ENCODE results near the gene NUP214.
"Not testable (repeated sequence)": the region's sequence is repeated elsewhere in the genome, so short reads cannot be mapped to it uniquely, and the experiment has no call there.

Gene NUP214

DNA sequence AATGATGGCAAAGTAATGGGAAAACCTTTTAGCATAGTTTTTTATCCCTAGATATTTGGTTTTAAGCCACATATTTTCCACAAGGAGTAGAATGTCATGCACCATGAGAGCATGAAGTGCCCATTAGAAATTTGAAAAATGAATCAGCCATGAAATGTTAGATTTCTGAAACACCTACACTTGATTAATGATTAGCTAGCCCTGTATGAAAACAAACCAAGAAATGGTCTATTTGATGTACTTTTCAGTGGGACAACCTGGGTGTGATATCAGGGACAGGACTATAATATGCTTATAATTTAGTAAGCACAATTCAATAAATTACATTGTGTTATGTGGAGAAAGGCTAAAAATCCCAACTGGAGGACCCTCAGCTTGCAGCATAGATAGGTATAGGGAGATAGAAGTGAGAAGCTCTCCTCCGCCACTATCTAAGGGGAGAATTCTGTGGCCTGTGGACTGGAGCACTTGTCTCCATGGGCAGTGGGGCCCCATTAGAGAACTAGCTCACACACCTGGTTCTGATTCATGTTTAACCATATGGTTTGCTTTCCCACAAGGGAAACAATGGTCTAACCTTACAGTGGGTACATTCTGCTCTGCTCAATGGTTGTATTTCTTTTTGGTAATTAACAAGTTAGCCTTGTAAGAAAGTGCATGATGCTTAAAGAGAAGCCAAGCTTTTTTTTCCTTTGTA is 35.2 kb downstream of the NUP214 start:
- DNase-seq (ENCODE audit: low read depth in 3 of 3) = no peak

GRCh38 chr9:131161585-131161984 is 36.2 kb downstream of the NUP214 start:
- DNase-seq (ENCODE audit: low read depth in 3 of 3) = no peak

- no peak for DNase-seq (ENCODE audit: low read depth in 3 of 3)
Measured at GRCh38 chr9:131162886-131163285, 37.5 kb downstream of the NUP214 start.

DNA sequence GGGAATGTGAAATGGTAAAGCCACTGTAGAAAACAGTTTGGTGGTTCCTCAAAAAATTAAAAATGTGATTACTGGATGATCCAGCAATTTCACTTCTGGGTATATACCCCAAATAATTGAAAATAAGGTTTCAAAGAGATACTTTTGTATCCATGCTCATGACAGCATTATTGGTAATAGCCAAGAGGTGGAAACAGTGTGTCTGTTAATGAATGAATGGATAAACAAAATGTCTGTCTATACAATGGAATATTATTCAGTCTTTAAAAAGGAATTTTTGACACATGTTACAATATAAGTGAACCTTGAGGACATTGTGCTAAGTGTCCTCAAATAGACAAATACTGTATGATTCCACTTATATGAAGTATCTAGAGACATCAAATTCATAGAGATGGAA is 40.1 kb downstream of the NUP214 start:
- DNase-seq (ENCODE audit: low read depth in 3 of 3) = no peak

- no peak for DNase-seq (ENCODE audit: low read depth in 3 of 3)
Measured at GRCh38 chr9:131167146-131167692, 41.8 kb downstream of the NUP214 start.

GRCh38 chr9:131167936-131168335 is 42.5 kb downstream of the NUP214 start:
- DNase-seq (ENCODE audit: low read depth in 3 of 3) = no peak

DNA sequence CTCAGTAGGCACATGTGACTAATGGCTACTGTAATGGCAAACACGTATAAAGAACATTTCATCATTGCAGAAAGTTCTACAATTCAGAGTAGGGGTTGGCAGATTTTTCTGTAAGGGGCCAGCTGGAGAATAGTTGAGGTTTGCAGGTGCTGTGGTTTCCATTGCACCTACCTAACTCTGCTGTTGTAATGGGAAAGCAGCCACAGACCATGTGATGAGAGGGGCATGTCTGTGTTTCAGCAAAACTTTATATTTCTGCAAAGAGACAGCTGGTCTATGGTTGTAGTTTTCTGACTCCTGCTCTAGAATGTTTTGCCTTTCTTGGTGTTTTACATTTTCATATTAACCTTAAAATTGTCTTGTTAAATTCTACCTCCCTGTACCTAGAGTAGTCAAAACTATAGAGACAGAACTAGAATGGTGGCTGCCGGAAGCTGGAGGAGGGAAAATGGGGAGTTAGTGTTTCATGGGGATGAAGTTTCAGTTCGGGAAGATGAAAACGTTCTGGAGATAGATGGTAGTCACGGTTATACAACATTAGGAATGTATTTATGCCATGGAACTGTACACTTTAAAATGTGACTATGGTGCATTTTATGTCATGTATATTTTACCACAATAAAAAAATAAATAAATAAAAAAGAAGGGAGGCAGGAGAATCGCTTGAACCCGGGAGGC is 44.3 kb downstream of the NUP214 start:
- no peak for DNase-seq (ENCODE audit: low read depth in 3 of 3)

- DNase-seq (ENCODE audit: low read depth in 3 of 3) = no peak
Measured at GRCh38 chr9:131173995-131174394, 48.6 kb downstream of the NUP214 start.

GRCh38 chr9:131174681-131175239 is 49.4 kb downstream of the NUP214 start:
- no peak for DNase-seq (ENCODE audit: low read depth in 3 of 3)

- no peak for DNase-seq (ENCODE audit: low read depth in 3 of 3)
Measured at GRCh38 chr9:131177898-131178297, 52.5 kb downstream of the NUP214 start.

DNA sequence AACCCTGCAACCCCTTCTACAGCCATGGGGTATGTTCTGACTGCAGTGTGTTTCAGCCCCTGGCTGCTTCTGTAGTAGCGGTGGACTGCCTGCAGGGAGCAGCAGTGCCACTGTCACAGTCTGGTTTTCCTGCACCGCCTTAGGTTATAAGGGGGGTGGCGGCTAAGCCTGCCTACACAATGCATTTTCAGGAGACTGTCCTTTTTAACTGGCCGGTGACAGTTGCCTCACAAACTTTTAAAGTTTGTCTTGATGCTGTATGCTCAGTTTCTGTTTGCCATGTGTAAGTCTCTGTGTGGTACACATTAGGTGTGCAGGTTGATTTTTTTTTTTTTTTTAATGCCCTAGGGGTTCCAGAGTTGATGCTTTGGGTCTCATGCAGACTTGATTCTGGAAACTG is 53.0 kb downstream of the NUP214 start:
- peak; percentile 49 to 70 (median 55) for DNase-seq (ENCODE audit: low read depth in 3 of 3)

- DNase-seq (ENCODE audit: low read depth in 3 of 3) = no peak
Measured at GRCh38 chr9:131178926-131179325, 53.5 kb downstream of the NUP214 start.

GRCh38 chr9:131179561-131180219 is 54.3 kb downstream of the NUP214 start:
- DNase-seq (ENCODE audit: low read depth in 3 of 3) = no peak

GRCh38 chr9:131180454-131180853 is 55.1 kb downstream of the NUP214 start:
- DNase-seq (ENCODE audit: low read depth in 3 of 3) = no peak

DNA sequence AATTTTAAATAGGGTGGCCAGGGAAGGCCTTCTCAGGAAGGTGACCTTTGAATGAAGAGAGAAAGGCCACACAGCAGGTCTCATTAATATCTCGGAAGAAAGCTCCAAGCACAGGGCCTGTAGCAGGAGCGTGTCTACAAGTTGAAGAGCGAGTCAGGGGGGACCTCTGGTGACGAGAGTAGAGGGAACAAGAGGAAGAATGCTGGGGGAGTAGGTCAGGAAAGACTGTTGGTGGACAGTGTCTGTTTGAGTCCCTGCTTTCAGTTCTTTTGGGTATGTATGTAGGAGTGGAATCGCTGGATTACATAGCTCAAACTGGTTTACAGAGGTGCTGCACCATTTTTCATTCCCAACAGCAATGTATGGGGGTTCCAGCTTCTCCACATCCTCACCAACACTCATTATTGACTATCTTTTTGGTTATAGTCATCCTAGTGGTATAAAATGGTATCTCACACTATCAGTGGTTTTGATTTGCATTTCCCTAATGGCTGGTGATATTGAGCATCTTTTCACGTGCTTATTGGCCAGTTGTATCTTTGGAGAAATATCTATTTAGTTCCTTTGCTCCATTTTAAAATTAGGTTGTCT is 55.8 kb downstream of the NUP214 start:
- no peak for DNase-seq (ENCODE audit: low read depth in 3 of 3)

GRCh38 chr9:131185924-131186323 is 60.5 kb downstream of the NUP214 start:
- no peak for DNase-seq (ENCODE audit: low read depth in 3 of 3)

DNA sequence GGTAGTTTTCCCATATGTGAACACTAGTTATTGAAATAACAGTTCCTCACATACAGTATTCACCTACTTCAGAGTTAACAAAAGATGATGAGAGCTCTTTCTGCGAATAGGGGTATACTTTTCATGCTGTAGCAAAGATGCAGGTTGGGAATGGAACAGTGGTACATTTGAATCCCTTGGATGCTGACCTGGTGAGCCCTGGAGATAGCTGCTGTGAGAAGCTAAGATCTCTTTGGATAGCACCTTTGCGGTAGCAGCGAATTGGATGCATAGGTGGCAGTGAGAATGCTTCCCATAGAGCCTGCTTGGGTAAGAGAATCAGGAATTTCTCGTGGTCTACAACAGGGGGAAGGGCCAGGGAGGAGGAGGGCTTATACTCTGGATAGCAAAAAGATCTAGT is 61.2 kb downstream of the NUP214 start:
- DNase-seq (ENCODE audit: low read depth in 3 of 3) = no peak

GRCh38 chr9:131187957-131188356 is 62.6 kb downstream of the NUP214 start:
- no peak for DNase-seq (ENCODE audit: low read depth in 3 of 3)

GRCh38 chr9:131188976-131189375 is 63.6 kb downstream of the NUP214 start:
- DNase-seq (ENCODE audit: low read depth in 3 of 3) = no peak

DNA sequence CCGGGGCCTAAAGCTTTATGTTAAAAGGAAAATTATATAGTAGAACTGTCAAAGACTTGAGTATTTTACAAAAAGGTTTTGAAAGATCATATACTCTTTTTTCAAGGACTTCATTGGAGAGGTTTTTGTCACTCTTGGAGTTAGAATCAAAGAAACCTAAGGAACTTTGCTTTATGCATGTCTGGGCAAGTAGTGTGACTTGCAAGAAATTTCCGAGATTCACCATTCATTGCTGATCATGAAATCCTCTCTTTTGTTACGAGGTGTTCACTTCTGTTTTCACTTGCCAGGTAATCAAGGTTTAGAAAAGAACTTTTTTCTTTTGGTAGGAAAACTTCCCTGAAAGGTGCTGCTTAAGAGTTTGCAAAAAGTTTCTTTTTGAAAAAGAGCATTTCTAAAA is 64.8 kb downstream of the NUP214 start:
- no peak for DNase-seq (ENCODE audit: low read depth in 3 of 3)

DNA sequence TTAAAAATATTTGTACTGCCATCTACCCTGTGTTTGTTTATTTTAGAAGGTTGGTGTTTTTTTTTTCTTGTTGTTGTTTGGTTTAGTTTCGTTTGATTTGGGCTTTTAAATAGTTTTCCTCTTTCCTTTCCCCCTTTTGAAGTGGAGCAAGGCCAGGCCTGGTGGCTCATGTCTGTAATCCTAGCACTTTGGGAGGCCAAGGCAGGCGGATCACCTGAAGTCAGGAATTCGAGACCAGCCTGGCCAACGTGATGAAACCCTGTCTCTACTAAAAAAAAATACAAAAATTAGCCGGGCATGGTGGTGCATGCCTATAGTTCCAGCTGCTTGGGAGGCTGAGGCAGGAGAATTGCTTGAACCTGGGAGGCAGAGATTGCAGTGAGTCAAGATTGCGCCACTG is 65.6 kb downstream of the NUP214 start:
- not testable (repeated sequence) for DNase-seq (ENCODE audit: low read depth in 3 of 3)

GRCh38 chr9:131191857-131192256 is 66.5 kb downstream of the NUP214 start:
- DNase-seq (ENCODE audit: low read depth in 3 of 3) = no peak
